H1 (cell line): ENCODE measurements around the gene SCAMP2. TPM values are rescaled to one million over a fixed set of nuclear protein-coding genes. Genes with fewer than 3 reads are reported as not detected.

Experiments used
- CTCF ChIA-PET: fragments of 300-600 bp; sonication (Branson Sonifier 250); formaldehyde crosslinking; loops from one replicate; lab custom pipeline; 2021; ENCODE audit not compliant: partially characterized antibody; lab: Charles Lee
- POLR2A ChIA-PET: fragments of 300-600 bp; sonication (Branson Sonifier 250); formaldehyde crosslinking; loops from one replicate; lab custom pipeline; 2021; ENCODE audit warnings: inconsistent platforms; ENCODE audit not compliant: partially characterized antibody; lab: Charles Lee
- DNase-seq, 2 experiments: peaks; one replicate each; pipeline versions ENCODE4 v3.0.0 to v3.0.0-alpha.2; 2010 to 2022; ENCODE audit warnings: low spot score in 2 of 2, low read depth in 1 of 2, mixed read lengths in 1 of 2
- FAIRE-seq: peaks from 2 replicates; lab custom pipeline; 2011; peaks lifted over from hg19 to GRCh38; lab: Jason Lieb, UNC
- H2AFZ ChIP-seq: 2 replicates; pipeline ENCODE4 v1.8.1; 2012; ENCODE audit warnings: low read length, inconsistent platforms
- H2AK5ac ChIP-seq: 2 replicates; pipeline ENCODE4 v1.6.1; 2013; ENCODE audit warnings: low read depth, low read length
- H2BK120ac ChIP-seq: replicated peaks from 2 replicates; pipeline ENCODE3; 2013; ENCODE audit warnings: low read depth, low read length, inconsistent platforms
- H2BK12ac ChIP-seq: 2 replicates; pipeline ENCODE4 v1.6.1; 2013; ENCODE audit warnings: low read depth, low read length
- H2BK15ac ChIP-seq: 2 replicates; pipeline ENCODE4 v1.6.1; 2013; ENCODE audit warnings: low read length
- H2BK20ac ChIP-seq: 2 replicates; pipeline ENCODE4 v1.6.1; 2013; ENCODE audit warnings: low read length
- H2BK5ac ChIP-seq: 2 replicates; pipeline ENCODE4 v1.6.1; 2013; ENCODE audit warnings: low read depth, low read length
- H3K14ac ChIP-seq: 2 replicates; pipeline ENCODE4 v1.6.1; 2013; ENCODE audit warnings: inconsistent platforms; ENCODE audit not compliant: insufficient read length
- H3K18ac ChIP-seq: 2 replicates; pipeline ENCODE4 v1.6.1; 2013; ENCODE audit warnings: low read length; ENCODE audit errors: extremely low read depth
- H3K23ac ChIP-seq: 2 replicates; pipeline ENCODE4 v1.6.1; 2013; ENCODE audit warnings: inconsistent platforms; ENCODE audit not compliant: insufficient read length
- H3K23me2 ChIP-seq: 2 replicates; pipeline ENCODE4 v1.6.1; 2013; ENCODE audit warnings: low read depth, low read length
- H3K27ac ChIP-seq: 2 replicates; pipeline ENCODE4 v1.6.1; 2011; ENCODE audit warnings: low read depth, low read length, inconsistent platforms
- H3K27me3 ChIP-seq, 4 experiments: replicated peaks in 1 of 4; 1 replicate in 1 of 4; 2 replicates in 3 of 4; pipeline versions ENCODE4 v1.6.1 to v1.8.1; 2011 to 2013; ENCODE audit warnings: low read length in 3 of 4, mild to moderate bottlenecking in 3 of 4, inconsistent platforms in 2 of 4, mixed read lengths in 2 of 4, moderate library complexity in 1 of 4; ENCODE audit not compliant: control insufficient read depth in 3 of 4, insufficient read depth in 3 of 4; ENCODE audit errors: extremely low read depth in 1 of 4
- H3K36me3 ChIP-seq, 4 experiments: 2 replicates each; pipeline versions ENCODE4 v1.6.1 to v1.8.1; 2011 to 2013; ENCODE audit warnings: mild to moderate bottlenecking in 4 of 4, low read length in 3 of 4, moderate library complexity in 2 of 4, control low read depth in 1 of 4, inconsistent platforms in 1 of 4; ENCODE audit not compliant: insufficient read depth in 4 of 4, control insufficient read depth in 2 of 4
- H3K4ac ChIP-seq: replicated peaks from 2 replicates; pipeline ENCODE3; 2013; ENCODE audit warnings: low read length, low read depth, mixed read lengths, inconsistent platforms; ENCODE audit not compliant: insufficient read length
- H3K4me1 ChIP-seq, 4 experiments: replicated peaks in 1 of 4; 1 replicate in 1 of 4; 2 replicates in 3 of 4; pipeline versions ENCODE4 v1.6.1 to v1.8.1; 2011 to 2013; ENCODE audit warnings: low read length in 3 of 4, inconsistent platforms in 2 of 4, mixed read lengths in 1 of 4; ENCODE audit not compliant: insufficient read depth in 4 of 4, control insufficient read depth in 3 of 4
- H3K4me2 ChIP-seq, 2 experiments: 2 replicates each; pipeline versions ENCODE4 v1.6.1 to v1.8.1; 2011 to 2013; ENCODE audit warnings: low read depth in 2 of 2, low read length in 2 of 2, control low read depth in 1 of 2, inconsistent platforms in 1 of 2, mild to moderate bottlenecking in 1 of 2; ENCODE audit not compliant: insufficient read depth in 1 of 2
- H3K4me3 ChIP-seq, 4 experiments: fragments of 200-600, 300-600 bp in 1 of 4; sonication (generic), shearing (Covaris generic), sonication (Bioruptor Twin) in 1 of 4; 2 replicates each; pipeline versions ENCODE4 v1.5.1 to v1.8.1; 2011 to 2016; ENCODE audit warnings: low read length in 4 of 4, low read depth in 3 of 4, control low read depth in 2 of 4, inconsistent platforms in 2 of 4, mild to moderate bottlenecking in 2 of 4, mixed read lengths in 1 of 4, moderate library complexity in 1 of 4; ENCODE audit not compliant: insufficient read depth in 2 of 4; ENCODE audit errors: extremely low read depth in 1 of 4
- H3K56ac ChIP-seq: replicated peaks from 2 replicates; pipeline ENCODE3; 2013; ENCODE audit warnings: low read depth, mild to moderate bottlenecking, mixed read lengths, low read length, inconsistent platforms; ENCODE audit not compliant: insufficient read length
- H3K79me1 ChIP-seq: 2 replicates; pipeline ENCODE4 v1.6.1; 2013; ENCODE audit warnings: low read depth, low read length, control low read depth
- H3K79me2 ChIP-seq, 2 experiments: 2 replicates each; pipeline versions ENCODE4 v1.6.1 to v1.8.1; 2012 to 2013; ENCODE audit warnings: low read length in 2 of 2, mild to moderate bottlenecking in 2 of 2, inconsistent platforms in 1 of 2; ENCODE audit not compliant: insufficient read depth in 2 of 2, control insufficient read depth in 1 of 2
- H3K9ac ChIP-seq, 4 experiments: replicated peaks in 1 of 4; 1 replicate in 1 of 4; 2 replicates in 3 of 4; pipeline versions ENCODE4 v1.6.1 to v1.8.1; 2011 to 2013; ENCODE audit warnings: low read depth in 3 of 4, low read length in 3 of 4, control low read depth in 2 of 4, mild to moderate bottlenecking in 2 of 4, moderate library complexity in 2 of 4, inconsistent platforms in 1 of 4; ENCODE audit errors: extremely low read depth in 1 of 4
- H3K9me3 ChIP-seq, 2 experiments: 2 replicates each; pipeline versions ENCODE4 v1.6.1 to v1.8.1; 2012 to 2013; ENCODE audit warnings: mild to moderate bottlenecking in 2 of 2, moderate library complexity in 2 of 2, control low read depth in 1 of 2, inconsistent platforms in 1 of 2, low read depth in 1 of 2, low read length in 1 of 2, mixed read lengths in 1 of 2; ENCODE audit not compliant: insufficient read depth in 2 of 2
- H4K20me1 ChIP-seq, 2 experiments: replicated peaks in 1 of 2; 2 replicates each; pipeline versions ENCODE3 to v1.8.1; 2011 to 2013; ENCODE audit warnings: inconsistent platforms in 2 of 2, low read length in 2 of 2, mild to moderate bottlenecking in 1 of 2; ENCODE audit not compliant: insufficient read depth in 2 of 2, control insufficient read depth in 1 of 2
- H4K5ac ChIP-seq: 2 replicates; pipeline ENCODE4 v1.6.1; 2013; ENCODE audit warnings: low read length, low read depth, mixed read lengths, inconsistent platforms; ENCODE audit not compliant: insufficient read length
- H4K8ac ChIP-seq: 2 replicates; pipeline ENCODE4 v1.8.0; 2013; ENCODE audit warnings: mild to moderate bottlenecking, moderate library complexity, low read length, inconsistent platforms; ENCODE audit not compliant: insufficient read depth; ENCODE audit errors: extremely low read depth
- H4K91ac ChIP-seq: replicated peaks from 2 replicates; pipeline ENCODE3; 2013; ENCODE audit warnings: low read length, mixed read lengths, inconsistent platforms; ENCODE audit not compliant: insufficient read length
- WGBS, 2 experiments: shearing (Covaris generic) in 1 of 2; methylation state at CpG; one replicate each; pipeline versions ENCODE4 v1.1.6 to v1.1.7; 2013 to 2015; ENCODE audit warnings: low lambda C conversion rate in 2 of 2, mixed read lengths in 2 of 2, inconsistent platforms in 1 of 2, low coverage in 1 of 2, missing lambda C conversion rate in 1 of 2; ENCODE audit not compliant: insufficient replicate concordance in 2 of 2, insufficient coverage in 1 of 2, insufficient read length in 1 of 2; ENCODE audit errors: extremely low coverage in 1 of 2, missing lambda C conversion rate in 1 of 2; 5-methylcytosine and 5-hydroxymethylcytosine counted together
- polyA plus RNA-seq, 7 experiments: library from polyadenylated mRNA; depleted of rRNA in 3 of 7; stranded (reverse) in 5 of 7; unstranded in 2 of 7; fragments of >200 nt in 5 of 7; fragments of 200-250 nt in 2 of 7; gene quantifications; 1 replicate in 5 of 7; 2 replicates in 1 of 7; 4 replicates in 1 of 7; pipeline versions ENCODE4 v1.2.1 to v1.2.3, GENCODE V29; 2011 to 2013; ENCODE audit warnings: missing spikeins in 2 of 7, mixed read lengths in 2 of 7
- total RNA-seq: library from RNA; stranded (reverse); fragmentation: NEBNext Ultra II Directional; extraction: Animal tissue kit (Norgen Biotek cat#: 25700); gene quantifications from 2 replicates; pipeline ENCODE4 v1.2.1, GENCODE V29; 2021
- TF ChIP-seq, protein P1 (sequence below): IDR thresholded peaks from 2 replicates; pipeline ENCODE4 v1.6.1; 2011; ENCODE audit warnings: low read length, improper control_type of control experiment

The SCAMP2 gene
- total and polyA plus RNA-seq, 2 of the 8 experiments (the other 6 are each of a cell fraction or from before 2014, with no cell fraction given): 41.7 to 131 TPM

DNA sequence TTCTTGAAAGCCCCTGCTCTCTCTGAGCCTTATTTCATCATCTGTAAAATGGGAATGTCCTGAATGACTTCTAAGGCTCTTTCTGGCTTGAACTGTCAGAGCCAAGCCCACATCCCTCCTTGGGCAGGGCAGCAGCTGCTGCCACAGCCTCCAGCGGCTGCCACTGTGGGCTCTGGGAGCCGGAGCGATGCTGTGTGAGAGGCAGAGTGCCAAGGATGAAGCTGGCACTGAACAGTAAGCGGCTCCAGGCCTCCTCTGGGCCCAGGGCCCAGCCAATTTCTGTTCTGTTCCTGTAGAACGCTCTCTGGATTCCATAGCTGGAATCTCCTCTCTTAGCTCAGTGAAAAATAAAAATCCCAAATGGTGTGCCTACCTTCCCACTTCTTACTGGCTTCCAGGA lies 42.3 kb downstream of the SCAMP2 start:
- Histone ChIP-seq H3K27me3 (peaks cover 4 to 24% (median 16%) of the 10 kb centered on the region in 4 experiments), H3K4me2 (no peak overlapping the region), H3K23me2 (0 out of 2 replicates have a peak, but pooled peaks cover 3% of the 10 kb centered on the region), H3K27ac (no peak overlapping the region), H3K79me1 (no peaks in the 10 kb centered on the region), H3K9ac (no peak overlapping the region), H2BK120ac (no peak overlapping the region), H3K79me2 (no peaks in the 10 kb centered on the region), H2BK5ac (no peak overlapping the region), H2BK15ac (no peak overlapping the region), H3K18ac (no peak overlapping the region), H2AK5ac (no peak overlapping the region), H3K9me3 (no peaks in the 10 kb centered on the region), H2AFZ (no peak overlapping the region), H3K14ac (no peak overlapping the region), H3K4me3 (no peak overlapping the region), H4K20me1 (peaks cover 0 to 2% of the 10 kb centered on the region in 2 experiments), H4K91ac (no peak overlapping the region), H2BK20ac (no peak overlapping the region), H3K36me3 (no peaks in the 10 kb centered on the region), H3K4ac (no peak overlapping the region), H2BK12ac (no peak overlapping the region), H4K8ac (no peak overlapping the region), H3K56ac (no peak overlapping the region), H3K4me1 (peaks cover 0 to 11% (median 6%) of the 10 kb centered on the region in 4 experiments; a peak in 5 of 7 replicates), H4K5ac (no peak overlapping the region), H3K23ac (no peak overlapping the region)
- POLR2A ChIA-PET: interaction anchor here (0.9 to 4.6 kb wide), 3 partner anchors 9 to 15 kb away, joined by 4 to 23 read pairs (median 5); partner anchors contain the start of gene ULK3
- CTCF ChIA-PET: interaction anchor here (0.6 to 15.7 kb wide), 12 partner anchors 8 to 681 kb away, joined by 3 to 135 read pairs (median 6); partner anchors contain the start of gene ULK3
- no peak for DNase-seq
- TF ChIP-seq, protein P1, sequence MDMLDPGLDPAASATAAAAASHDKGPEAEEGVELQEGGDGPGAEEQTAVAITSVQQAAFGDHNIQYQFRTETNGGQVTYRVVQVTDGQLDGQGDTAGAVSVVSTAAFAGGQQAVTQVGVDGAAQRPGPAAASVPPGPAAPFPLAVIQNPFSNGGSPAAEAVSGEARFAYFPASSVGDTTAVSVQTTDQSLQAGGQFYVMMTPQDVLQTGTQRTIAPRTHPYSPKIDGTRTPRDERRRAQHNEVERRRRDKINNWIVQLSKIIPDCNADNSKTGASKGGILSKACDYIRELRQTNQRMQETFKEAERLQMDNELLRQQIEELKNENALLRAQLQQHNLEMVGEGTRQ: no peak
- no peak for FAIRE-seq
- WGBS, 2 experiments: 89% methylated on average over 5 of the region's 5 CpGs; no CpG with 5 or more reads in 1 of the 2 experiments
